Peyer's patch (tissue), 4 donors: Measurements from ENCODE around the gene FARS2.

Source experiments
- CTCF ChIP-seq, 6 experiments: fragments of 450-650 bp in 4 of 6; fragments of 200-600 bp in 2 of 6; sonication (generic) in 1 of 6; IDR thresholded peaks; one replicate each; pipeline ENCODE4 v1.5.1; 2017 to 2019; ENCODE audit warnings: antibody characterized with exemption in 6 of 6, mild to moderate bottlenecking in 3 of 6, moderate library complexity in 1 of 6
- POLR2A ChIP-seq, 2 donors: fragments of 450-650 bp; IDR thresholded peaks; one replicate each; pipeline ENCODE4 v1.5.1; 2017; ENCODE audit warnings: antibody characterized with exemption in 2 of 2, mild to moderate bottlenecking in 2 of 2, moderate library complexity in 2 of 2

- TF ChIP-seq CTCF (IDR thresholded peaks at IDR 0.05) (no peak), POLR2A (IDR thresholded peaks at IDR 0.05) (no peak)
Observed at GRCh38 chr6:5365436-5366195, 104.3 kb downstream of the FARS2 start.
